ENCODE results near the gene KRT14.

KRT14 gene

DNA sequence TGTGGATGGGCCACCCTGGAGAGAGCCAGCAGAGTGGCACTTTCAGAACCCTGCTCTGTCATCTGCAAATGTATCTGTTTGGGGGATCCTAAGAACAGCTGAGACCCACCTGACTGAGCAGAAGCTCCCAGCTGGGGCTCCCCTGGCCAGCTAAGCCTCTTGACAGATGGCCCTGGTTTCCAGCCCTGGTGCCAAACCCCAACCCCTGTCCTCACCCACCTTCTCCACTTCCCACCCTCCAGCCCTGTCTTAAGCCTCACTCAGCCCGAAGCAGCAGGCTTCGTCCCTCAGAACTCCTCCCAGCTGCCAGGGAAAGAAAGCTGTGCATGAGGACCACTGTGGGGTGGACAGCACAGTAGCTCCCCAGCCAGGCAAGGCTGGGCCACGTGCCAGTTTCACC is 11.4 kb downstream of the KRT14 start:
- no peak for DNase-seq

- DNase-seq = no peak
Observed at GRCh38 chr17:41571561-41572434, 14.9 kb downstream of the KRT14 start, which contains the start of gene KRT9. Gene KRT9 (minus strand): TSS chr17:41572059. CDS start chr17:41571992, 67 bp downstream.

DNA sequence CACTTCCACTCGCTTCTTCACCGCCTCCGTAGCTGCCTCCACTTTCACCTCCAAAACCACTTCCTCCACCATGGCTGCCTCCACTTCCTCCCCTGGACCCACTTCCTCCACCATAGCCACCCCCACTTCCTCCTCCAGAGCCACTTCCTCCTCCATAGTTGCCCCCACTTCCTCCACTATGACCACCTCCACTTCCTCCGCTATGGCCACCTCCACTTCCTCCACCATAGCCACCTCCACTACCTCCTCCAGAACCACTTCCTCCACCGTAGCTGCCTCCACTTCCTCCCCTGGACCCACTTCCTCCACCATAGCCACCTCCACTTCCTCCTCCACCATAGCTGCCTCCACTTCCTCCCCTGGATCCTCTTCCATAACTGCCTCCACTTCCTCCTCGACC is 19.4 kb downstream of the KRT14 start:
- DNase-seq = no peak

GRCh38 chr17:41565338-41565737 is 21.4 kb downstream of the KRT14 start:
- DNase-seq = no peak

DNA sequence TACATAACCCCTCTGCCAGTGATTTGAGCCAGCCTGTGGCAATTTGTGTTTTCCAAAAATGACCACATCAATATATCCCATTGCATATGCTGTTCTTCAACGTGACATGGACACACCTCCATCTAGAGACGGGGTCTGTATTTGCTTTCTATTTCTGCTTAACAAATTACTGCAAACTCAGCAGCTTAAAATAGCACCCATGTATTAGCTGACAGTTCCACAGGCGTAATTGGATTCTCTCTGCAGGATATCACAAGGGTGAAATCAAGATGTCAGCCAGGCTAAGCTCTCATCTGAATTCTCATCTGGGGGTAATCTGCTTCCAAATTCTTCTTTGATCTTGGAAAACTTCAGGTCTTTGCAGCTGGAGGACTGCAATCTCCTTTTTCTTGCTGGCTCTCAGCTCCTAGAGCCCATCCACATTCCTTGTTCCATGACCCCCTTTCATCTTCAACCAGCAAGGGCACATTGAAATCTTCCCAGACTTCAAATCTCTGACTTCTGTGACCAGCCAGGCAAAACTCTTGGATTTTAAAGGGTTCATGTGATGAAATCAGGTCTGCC is 23.0 kb downstream of the KRT14 start:
- no peak for DNase-seq

DNA sequence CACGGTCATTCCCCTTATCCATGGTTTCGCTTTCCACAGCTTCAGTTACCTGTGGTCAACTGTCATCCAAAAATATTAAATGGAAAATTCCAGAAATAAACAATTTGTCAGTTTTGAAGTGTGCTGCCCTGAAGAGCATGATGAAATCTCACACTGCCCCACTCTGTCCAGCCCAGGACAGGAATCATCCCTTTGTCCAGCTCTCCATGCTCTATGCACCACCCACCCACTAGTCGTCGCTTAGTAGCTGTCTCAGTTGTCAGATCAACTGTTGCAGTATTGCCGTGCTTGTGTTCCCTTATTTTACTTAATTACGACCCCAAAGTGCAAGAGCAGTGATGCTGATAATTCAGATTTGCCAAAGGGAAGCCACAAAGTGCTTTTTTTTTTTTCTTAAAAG is 25.1 kb downstream of the KRT14 start:
- DNase-seq = no peak

DNA sequence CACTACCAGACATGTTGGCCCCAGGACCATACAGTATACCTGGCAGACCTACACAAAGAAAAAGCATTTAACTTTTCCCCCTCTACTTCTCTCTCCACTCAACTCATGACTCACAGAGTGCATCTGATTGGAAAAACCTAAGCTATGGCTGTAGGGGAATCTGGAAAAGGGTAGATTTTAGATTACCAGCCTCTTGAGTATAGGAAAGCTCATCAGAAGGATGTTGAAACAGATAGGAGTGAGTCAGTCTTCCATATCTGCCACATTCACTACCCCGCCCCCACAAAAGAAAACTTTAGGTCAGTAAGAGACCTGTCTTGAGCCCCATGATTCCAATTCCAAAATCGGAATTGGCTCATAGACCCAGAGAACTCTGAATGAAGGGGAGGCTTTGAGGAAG is 27.1 kb downstream of the KRT14 start:
- no peak for DNase-seq

DNA sequence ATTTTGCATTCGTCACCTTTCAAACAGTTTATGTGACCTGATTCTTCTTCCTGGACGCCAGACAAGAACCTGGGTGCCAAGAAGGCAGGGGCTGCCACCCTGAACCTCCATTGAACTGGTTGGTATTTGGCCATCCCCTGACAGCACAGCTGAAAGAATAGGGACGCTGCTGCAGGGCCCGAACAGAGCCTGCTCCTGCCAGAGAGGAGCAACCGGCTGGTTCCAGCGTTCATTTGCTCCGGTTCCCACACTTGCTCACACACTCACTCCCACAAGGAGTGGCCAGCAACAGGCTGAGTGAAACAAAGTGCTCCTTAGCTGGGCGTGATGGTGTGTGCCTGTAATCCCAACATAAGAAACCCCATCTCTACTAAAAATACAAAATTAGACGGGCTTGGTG is 29.8 kb downstream of the KRT14 start:
- no peak for DNase-seq

DNA sequence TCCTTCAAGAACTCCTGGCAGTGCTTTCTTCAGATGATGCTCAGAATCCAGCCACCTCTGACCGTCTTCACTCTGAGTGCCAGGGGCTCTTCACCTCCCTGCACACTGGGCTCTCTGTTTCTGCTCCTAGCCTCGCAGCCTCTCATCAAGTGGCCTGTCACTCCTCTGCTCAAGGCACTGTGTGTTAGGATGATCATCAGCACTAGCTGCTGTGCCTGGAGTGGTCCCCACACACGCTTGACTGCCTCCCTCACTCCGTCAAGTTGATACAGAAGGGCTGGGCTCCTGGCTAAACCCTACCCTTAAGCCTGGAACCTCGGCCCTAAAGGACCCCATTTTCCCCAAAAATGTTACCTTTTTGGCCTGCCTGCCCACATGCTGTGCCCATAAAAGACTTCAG is 30.4 kb downstream of the KRT14 start:
- DNase-seq = no peak

GRCh38 chr17:41555105-41555887 is 31.4 kb downstream of the KRT14 start:
- DNase-seq = no peak

- no peak for DNase-seq
Observed at GRCh38 chr17:41553987-41554680, 32.6 kb downstream of the KRT14 start.

GRCh38 chr17:41553176-41553575 is 33.5 kb downstream of the KRT14 start:
- DNase-seq = no peak

GRCh38 chr17:41552455-41552854 is 34.2 kb downstream of the KRT14 start:
- no peak for DNase-seq

GRCh38 chr17:41551365-41551764 is 35.3 kb downstream of the KRT14 start:
- DNase-seq = no peak

DNA sequence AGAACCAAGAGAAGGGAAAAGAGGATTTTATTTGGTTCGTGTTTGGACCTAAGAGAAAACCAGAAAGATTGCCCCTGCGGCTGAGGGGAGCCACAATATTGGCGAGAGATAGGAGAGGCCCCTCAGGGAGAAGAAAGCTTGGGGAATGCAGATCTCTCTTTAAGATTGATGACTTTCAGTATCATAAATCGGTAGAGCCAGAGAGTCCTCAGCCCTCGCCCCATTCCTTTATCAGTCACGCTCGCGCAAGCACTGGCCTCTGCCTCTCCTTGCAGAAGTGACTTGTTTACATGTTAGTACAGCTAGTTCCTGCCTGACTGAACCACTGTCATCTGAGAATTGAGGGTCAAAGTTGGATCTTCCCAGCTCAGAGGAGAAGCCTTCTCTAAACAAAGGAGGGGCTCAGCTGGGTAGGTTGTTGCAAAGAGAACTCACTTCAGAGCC is 37.1 kb downstream of the KRT14 start:
- DNase-seq = no peak

DNA sequence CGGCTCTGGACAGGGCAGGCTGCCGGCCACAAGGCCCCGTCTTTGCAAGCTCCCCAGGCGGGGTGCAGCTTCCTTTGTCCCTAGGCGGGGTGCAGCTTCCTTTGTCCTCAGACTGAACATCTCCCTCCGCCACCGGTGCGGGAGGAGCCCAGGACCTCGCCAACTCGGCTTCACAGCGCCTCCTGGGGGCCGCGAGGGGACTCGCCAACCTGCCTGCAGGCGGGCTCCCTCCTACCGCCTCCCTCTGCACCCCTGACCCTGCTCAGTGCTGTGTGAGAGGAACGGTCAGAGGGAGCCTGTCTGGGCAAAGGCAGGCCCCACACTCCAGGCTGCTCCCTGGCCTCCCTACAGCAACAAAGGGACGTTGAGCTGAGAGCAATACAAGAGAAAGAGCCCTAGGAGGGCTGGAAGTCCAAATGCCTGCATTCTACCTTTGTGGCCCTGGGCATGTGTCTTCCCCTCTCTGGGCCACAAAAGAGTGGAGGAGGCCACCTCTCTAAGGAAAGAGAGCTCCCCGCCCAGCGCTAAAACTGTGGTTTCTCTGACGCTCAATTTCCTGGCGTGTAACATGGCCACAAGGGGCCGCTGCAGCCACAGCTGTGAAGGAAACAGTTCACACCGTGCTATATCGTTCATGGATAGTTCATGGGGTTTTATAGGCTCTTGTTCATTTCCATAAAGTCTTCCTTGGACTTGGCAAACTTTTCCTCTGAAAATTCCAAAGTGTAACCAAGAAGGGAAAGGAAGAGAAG is 37.7 kb downstream of the KRT14 start:
- DNase-seq = peak; percentile 40 to 54

- DNase-seq = no peak
Observed at GRCh38 chr17:41547921-41548843, 38.5 kb downstream of the KRT14 start.

- no peak for DNase-seq
Observed at GRCh38 chr17:41547378-41547841, 39.3 kb downstream of the KRT14 start.

DNA sequence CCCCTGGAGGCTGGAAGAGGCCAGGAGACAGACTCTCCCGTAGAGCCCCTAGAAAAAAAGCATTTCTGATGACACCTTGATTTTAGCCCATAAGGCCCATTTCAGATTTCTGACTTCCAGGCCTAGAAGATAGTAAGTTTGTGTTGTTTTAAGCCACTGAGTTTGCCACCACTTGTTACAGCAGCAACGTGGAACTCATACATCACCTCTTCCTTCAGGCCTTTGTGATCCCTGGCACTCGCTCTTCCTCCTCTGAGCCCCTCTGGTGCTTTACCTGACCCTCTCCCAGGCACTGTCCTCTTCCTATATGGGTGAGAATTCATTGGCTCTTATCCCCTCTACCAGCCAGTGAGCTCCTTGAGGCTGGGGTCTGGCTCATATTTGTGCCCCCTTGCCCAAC is 39.9 kb downstream of the KRT14 start:
- no peak for DNase-seq

DNA sequence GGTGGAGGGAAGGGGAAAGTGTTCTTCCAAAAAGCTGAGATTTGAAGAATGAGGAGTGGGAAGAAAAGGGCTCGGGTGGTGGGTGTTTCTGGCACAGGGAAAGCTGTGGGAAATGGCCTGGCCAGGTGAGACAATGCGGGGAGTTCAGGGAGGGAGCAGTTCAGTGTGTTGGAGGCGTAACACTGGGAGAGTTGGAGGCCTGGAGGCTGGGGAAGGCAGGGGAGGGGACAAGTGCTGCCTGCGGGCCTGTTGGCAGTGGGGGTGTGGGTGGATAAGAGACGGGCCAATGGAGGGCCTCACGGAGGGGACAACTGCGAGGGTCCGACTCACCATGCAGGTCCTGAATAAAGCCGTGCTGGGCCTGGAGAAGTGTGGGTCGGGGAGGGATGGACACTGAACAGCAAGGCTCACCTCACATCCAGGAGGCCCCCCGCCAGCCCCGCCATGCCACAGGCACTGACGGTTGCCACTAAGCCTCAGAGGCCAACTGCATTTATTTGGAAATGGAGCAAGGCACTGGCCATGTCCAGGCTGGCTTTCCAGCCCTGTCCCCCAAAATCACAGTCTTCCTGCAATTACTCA is 40.8 kb downstream of the KRT14 start:
- DNase-seq = no peak

GRCh38 chr17:41544935-41545334 is 41.8 kb downstream of the KRT14 start:
- no peak for DNase-seq
